GM12878 (cell line): ENCODE measurements around the gene MIEF1. TPM values are rescaled to one million over a fixed set of nuclear protein-coding genes. Genes with fewer than 3 reads are reported as not detected.

Experiments used
- ATAC-seq: fragments of 200-7000 bp; cut with Tn5 transposase; 3 replicates; pipeline ENCODE4 v1.9.1; 2020; ENCODE audit warnings: mild to moderate bottlenecking, moderate library complexity
- BruUV-seq: library from RNA; stranded (reverse); fragments of 400-500 nt; replicated peaks from 2 replicates; lab custom pipeline; 2021; lab: Mats Ljungman, UMichigan
- CTCF ChIA-PET: fragments of 300-600 bp; sonication (Branson Sonifier 250); formaldehyde crosslinking; extraction: SDS; loops from one replicate; lab custom pipeline; 2021; ENCODE audit warnings: inconsistent platforms; lab: Yijun Ruan, JAX
- POLR2A ChIA-PET: fragments of 350-600 bp; formaldehyde crosslinking; extraction: SDS; loops from one replicate; lab custom pipeline; 2021; ENCODE audit warnings: inconsistent platforms; lab: Charles Lee
- RAD21 ChIA-PET: fragments of 300-600 bp; sonication (Branson Sonifier 250); formaldehyde crosslinking; loops from one replicate; lab custom pipeline; 2023; ENCODE audit warnings: antibody characterized with exemption; ENCODE audit not compliant: unreplicated experiment; lab: Charles Lee
- SMC1A ChIA-PET: fragments of 300-600 bp; sonication (Branson Sonifier 250); formaldehyde crosslinking; loops from one replicate; lab custom pipeline; 2023; ENCODE audit not compliant: unreplicated experiment, uncharacterized antibody; lab: Charles Lee
- DNase-seq: peaks from one replicate; pipeline ENCODE4 v3.0.0-alpha.2; 2011; ENCODE audit warnings: low read depth, low spot score
- FAIRE-seq: peaks from 3 replicates; lab custom pipeline; 2011; peaks lifted over from hg19 to GRCh38; lab: Jason Lieb, UNC
- H2AFZ ChIP-seq: 2 replicates; pipeline ENCODE4 v1.6.0; 2011; ENCODE audit warnings: low read depth, low read length, control low read depth; ENCODE audit not compliant: control insufficient read depth
- H3K27ac ChIP-seq: 2 replicates; pipeline ENCODE4 v1.5.1; 2011; ENCODE audit warnings: control low read depth; ENCODE audit not compliant: control insufficient read depth, insufficient read depth
- H3K27me3 ChIP-seq, 2 experiments: replicated peaks in 1 of 2; 2 replicates each; pipeline versions ENCODE4 v1.6.0 to v1.6.1; 2011; ENCODE audit warnings: low read length in 1 of 2; ENCODE audit not compliant: control insufficient read depth in 2 of 2, insufficient read depth in 2 of 2
- H3K36me3 ChIP-seq, 2 experiments: 2 replicates each; pipeline ENCODE4 v1.5.1; 2011; ENCODE audit warnings: low read length in 1 of 2; ENCODE audit not compliant: control insufficient read depth in 2 of 2, insufficient read depth in 2 of 2
- H3K4me1 ChIP-seq: 2 replicates; pipeline ENCODE4 v1.6.1; 2011; ENCODE audit warnings: mild to moderate bottlenecking, low read length, moderate library complexity, mixed read lengths; ENCODE audit not compliant: control insufficient read depth, insufficient read depth
- H3K4me2 ChIP-seq: 2 replicates; pipeline ENCODE4 v1.6.0; 2011; ENCODE audit warnings: control low read depth; ENCODE audit not compliant: control insufficient read depth, insufficient read depth
- H3K4me3 ChIP-seq: fragments of 200-600 bp; sonication (generic); 2 replicates; pipeline ENCODE4 v1.5.1; 2016
- H3K79me2 ChIP-seq: 2 replicates; pipeline ENCODE4 v1.6.0; 2011; ENCODE audit warnings: low read length; ENCODE audit not compliant: control insufficient read depth, insufficient read depth
- H3K9ac ChIP-seq: 2 replicates; pipeline ENCODE4 v1.8.0; 2011; ENCODE audit warnings: low read length, control low read depth, mixed read lengths; ENCODE audit not compliant: control insufficient read depth, insufficient read depth
- H3K9me3 ChIP-seq: replicated peaks from 3 replicates; pipeline ENCODE4 v1.5.1; 2011; ENCODE audit warnings: mild to moderate bottlenecking, low read length; ENCODE audit not compliant: control insufficient read depth, insufficient read depth
- H4K20me1 ChIP-seq: 2 replicates; pipeline ENCODE4 v1.6.0; 2011; ENCODE audit not compliant: control insufficient read depth, insufficient read depth
- BCL11A ChIP-seq: IDR thresholded peaks from 2 replicates; pipeline ENCODE4 v1.6.1; 2011; ENCODE audit warnings: low read depth, low read length
- CHD4 ChIP-seq: fragments of 200-600 bp; sonication (generic); IDR thresholded peaks from 2 replicates; pipeline ENCODE4 v1.6.1; 2016; ENCODE audit warnings: mild to moderate bottlenecking
- HDAC6 ChIP-seq: fragments of 200-600 bp; sonication (generic); IDR thresholded peaks from one replicate; pipeline ENCODE4 v1.8.0; 2017; ENCODE audit warnings: antibody characterized with exemption; ENCODE audit not compliant: unreplicated experiment
- PAX8 ChIP-seq: fragments of 450-650 bp; IDR thresholded peaks from 2 replicates; pipeline ENCODE4 v1.6.1; 2017; ENCODE audit warnings: mild to moderate bottlenecking, moderate library complexity
- PML ChIP-seq: IDR thresholded peaks from 2 replicates; pipeline ENCODE4 v1.6.1; 2012; ENCODE audit warnings: low read length, inconsistent platforms
- RFX5 ChIP-seq: IDR thresholded peaks from 2 replicates; pipeline ENCODE4 v1.6.1; 2011; ENCODE audit warnings: low read depth, low read length, improper control_type of control experiment
- YBX1 ChIP-seq: fragments of 450-650 bp; IDR thresholded peaks from 2 replicates; pipeline ENCODE4 v1.6.1; 2016; ENCODE audit warnings: antibody characterized with exemption
- ZBTB40 ChIP-seq: fragments of 450-650 bp; IDR thresholded peaks from 2 replicates; pipeline ENCODE4 v1.6.1; 2016; ENCODE audit warnings: mild to moderate bottlenecking, moderate library complexity, borderline replicate concordance
- WGBS: methylation state at CpG from one replicate; pipeline ENCODE4 v1.1.6; 2016; ENCODE audit warnings: low lambda C conversion rate; ENCODE audit not compliant: insufficient replicate concordance, insufficient coverage; ENCODE audit errors: missing lambda C conversion rate; 5-methylcytosine and 5-hydroxymethylcytosine counted together
- in situ Hi-C: fragments of 300-500 bp; cut with MboI; formaldehyde crosslinking; loops from 9 replicates; pipeline ENCODE4 v1.14.3; 2018; ENCODE audit warnings: mixed read lengths
- intact Hi-C: fragments of 100-400 bp; cut with micrococcal nuclease; formaldehyde crosslinking; loops from one replicate; pipeline ENCODE4 v1.14.2; 2022; ENCODE audit not compliant: unreplicated experiment
- polyA plus RNA-seq, 11 experiments: library from polyadenylated mRNA; depleted of rRNA in 4 of 11; unstranded in 6 of 11; stranded (reverse) in 5 of 11; fragments of >200 nt; fragmentation: Nextera tagmentation in 4 of 11; fragmentation: Illumina TruSeq in 1 of 11; extraction: Ambion mirVana in 4 of 11; extraction: Trizol in 1 of 11; gene quantifications; 1 replicate in 1 of 11; 2 replicates in 10 of 11; pipeline versions ENCODE4 v1.2.1 to v1.2.3, GENCODE V29; 2011 to 2016; ENCODE audit warnings: inconsistent platforms in 2 of 11, missing spikeins in 2 of 11, low read depth in 1 of 11
- total RNA-seq, 4 experiments: library from RNA; depleted of rRNA in 3 of 4; stranded (reverse); fragments of >200 nt in 3 of 4; fragmentation: Illumina TruSeq in 1 of 4; extraction: Trizol in 1 of 4; gene quantifications; 2 replicates each; pipeline versions ENCODE4 v1.2.1 to v1.2.3, GENCODE V29; 2013 to 2021
- TF ChIP-seq, protein P1 (sequence below): fragments of 450-650 bp; IDR thresholded peaks from 2 replicates; pipeline ENCODE4 v1.6.1; 2016; ENCODE audit warnings: mild to moderate bottlenecking

The MIEF1 gene
- total and polyA plus RNA-seq, 10 of the 15 experiments (the other 5 are each of a cell fraction or from before 2014, with no cell fraction given), result 12.4 to 52.3 (median 29.3) TPM

DNA sequence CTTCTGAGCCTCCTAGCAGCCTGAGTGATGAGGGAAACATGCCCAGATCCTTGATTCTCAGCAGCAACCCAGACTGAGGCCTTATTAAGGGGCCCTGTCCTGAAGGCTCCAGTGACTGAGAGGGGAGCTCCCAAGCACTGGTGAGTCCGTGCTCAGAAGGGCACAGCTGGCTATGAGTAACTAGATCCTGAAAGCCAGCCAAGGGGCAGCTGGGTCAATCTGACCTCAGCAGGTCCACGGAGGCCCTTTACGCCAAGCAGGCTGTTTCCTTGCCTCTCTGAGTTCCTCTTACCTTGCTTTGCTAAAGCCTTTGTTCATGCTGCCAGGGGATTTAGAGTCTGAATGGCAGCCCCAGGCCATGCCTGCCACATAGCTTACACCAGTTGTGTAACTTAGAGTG is 19.3 kb upstream of the MIEF1 start:
- ChIA-PET POLR2A (interaction anchor here (0.6 kb wide), 1 partner anchor 96 kb away, joined by 4 read pairs; no protein-coding TSS in a partner anchor), CTCF (interaction anchor here (1.6 to 2.3 kb wide), 4 partner anchors 11 to 83 kb away, joined by 5 to 11 read pairs (median 6); partner anchors contain the start of gene TAB1), RAD21 (interaction anchor here (0.8 kb wide), 1 partner anchor 29 kb away, joined by 3 read pairs; no protein-coding TSS in a partner anchor), SMC1A (interaction anchor here (0.9 to 1.3 kb wide), 4 partner anchors 11 to 91 kb away, joined by 3 to 4 read pairs (median 4); partner anchors contain the start of gene TAB1)
- TF ChIP-seq YBX1, result no peak
- no peak for TF ChIP-seq RFX5
- TF ChIP-seq BCL11A, result no peak
- no peak for TF ChIP-seq HDAC6
- TF ChIP-seq PAX8, result no peak
- TF ChIP-seq, protein P1, sequence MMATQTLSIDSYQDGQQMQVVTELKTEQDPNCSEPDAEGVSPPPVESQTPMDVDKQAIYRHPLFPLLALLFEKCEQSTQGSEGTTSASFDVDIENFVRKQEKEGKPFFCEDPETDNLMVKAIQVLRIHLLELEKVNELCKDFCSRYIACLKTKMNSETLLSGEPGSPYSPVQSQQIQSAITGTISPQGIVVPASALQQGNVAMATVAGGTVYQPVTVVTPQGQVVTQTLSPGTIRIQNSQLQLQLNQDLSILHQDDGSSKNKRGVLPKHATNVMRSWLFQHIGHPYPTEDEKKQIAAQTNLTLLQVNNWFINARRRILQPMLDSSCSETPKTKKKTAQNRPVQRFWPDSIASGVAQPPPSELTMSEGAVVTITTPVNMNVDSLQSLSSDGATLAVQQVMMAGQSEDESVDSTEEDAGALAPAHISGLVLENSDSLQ, result no peak
- TF ChIP-seq ZBTB40, result no peak
- TF ChIP-seq PML, result no peak
- no peak for TF ChIP-seq CHD4
- no peak for ATAC-seq
- Histone ChIP-seq H3K27ac (no peak overlapping the region), H3K4me3 (no peak overlapping the region), H3K9ac (no peak overlapping the region), H3K36me3 (peaks cover 8 to 24% of the 10 kb centered on the region in 2 experiments; a peak in 3 of 4 replicates), H3K4me1 (no peaks in the 10 kb centered on the region), H3K27me3 (no peaks in the 10 kb centered on the region), H2AFZ (no peak overlapping the region), H3K79me2 (peaks cover 1% of the 10 kb centered on the region), H4K20me1 (no peaks in the 10 kb centered on the region), H3K9me3 (no peaks in the 10 kb centered on the region), H3K4me2 (no peak overlapping the region)
- no TSS peak for BruUV-seq
- 89% methylated on average over 3 of the region's 3 CpGs for WGBS
- no peak for FAIRE-seq
- intact Hi-C loops (no loop called here), in situ Hi-C loops (no loop called here)
- DNase-seq, result no peak
